SU-DHL-6 (cell line): Measurements from ENCODE around the gene HTR3B.

Experiments used
- H2AFZ ChIP-seq: fragments of 200-600 bp; sonication (generic); 2 replicates; pipeline ENCODE4 v1.6.1; 2014; ENCODE audit warnings: low read depth, mild to moderate bottlenecking, moderate library complexity, mixed read lengths, antibody characterized with exemption, low read length; ENCODE audit not compliant: severe bottlenecking
- H3F3A ChIP-seq: fragments of 200-600 bp; shearing (Covaris generic); 2 replicates; pipeline ENCODE4 v1.6.0; 2016; ENCODE audit warnings: antibody characterized with exemption, mild to moderate bottlenecking; ENCODE audit not compliant: insufficient read depth
- H3K27ac ChIP-seq: fragments of 200-600 bp; sonication (generic); 2 replicates; pipeline ENCODE4 v1.5.1; 2016; ENCODE audit warnings: low read depth, mild to moderate bottlenecking, low read length, moderate library complexity, mixed read lengths
- H3K27me3 ChIP-seq: fragments of 200-600 bp; sonication (generic), shearing (Covaris generic); 2 replicates; pipeline ENCODE4 v1.6.0; 2014; ENCODE audit warnings: mild to moderate bottlenecking, low read length
- H3K36me3 ChIP-seq: fragments of 200-600 bp; sonication (generic); 2 replicates; pipeline ENCODE4 v1.6.1; 2014; ENCODE audit warnings: mild to moderate bottlenecking, low read length, mixed read lengths
- H3K4me2 ChIP-seq: fragments of 300-600, 200-600 bp; shearing (Covaris generic), sonication (generic); 2 replicates; pipeline ENCODE4 v1.6.0; 2014; ENCODE audit warnings: low read length, low read depth, mild to moderate bottlenecking; ENCODE audit not compliant: poor library complexity, severe bottlenecking
- H3K4me3 ChIP-seq: fragments of 200-600 bp; sonication (generic); 2 replicates; pipeline ENCODE4 v1.5.1; 2014; ENCODE audit warnings: antibody characterized with exemption, low read length, mild to moderate bottlenecking, mixed read lengths; ENCODE audit not compliant: insufficient read depth, poor library complexity, severe bottlenecking
- H3K79me2 ChIP-seq: fragments of 200-600 bp; sonication (generic); 2 replicates; pipeline ENCODE4 v1.6.1; 2014; ENCODE audit warnings: mild to moderate bottlenecking, low read length, moderate library complexity; ENCODE audit not compliant: insufficient read depth
- H3K9ac ChIP-seq: fragments of 200-600 bp; sonication (generic); 2 replicates; pipeline ENCODE4 v1.7.0; 2014; ENCODE audit warnings: mild to moderate bottlenecking, low read length
- H3K9me2 ChIP-seq: fragments of 200-600 bp; sonication (generic); replicated peaks from 2 replicates; pipeline ENCODE4 v1.6.1; 2014; ENCODE audit warnings: low read length; ENCODE audit not compliant: insufficient read depth
- H3K9me3 ChIP-seq: fragments of 200-600 bp; sonication (generic); 2 replicates; pipeline ENCODE4 v1.6.1; 2014; ENCODE audit warnings: low read length, mixed read lengths; ENCODE audit not compliant: insufficient read depth
- H4K20me1 ChIP-seq: fragments of 200-600 bp; sonication (generic); 2 replicates; pipeline ENCODE4 v1.6.1; 2014; ENCODE audit warnings: low read depth, mild to moderate bottlenecking, antibody characterized with exemption, low read length, moderate library complexity, mixed read lengths
- CTCF ChIP-seq: fragments of 200-600 bp; sonication (generic); IDR thresholded peaks from one replicate; pipeline ENCODE4 v1.5.1; 2017; ENCODE audit warnings: antibody characterized with exemption, mild to moderate bottlenecking, low read length, moderate library complexity; ENCODE audit not compliant: insufficient read depth, poor library complexity, severe bottlenecking
- EZH2phosphoT487 ChIP-seq: fragments of 200-600 bp; sonication (generic), shearing (Covaris generic); conservative IDR thresholded peaks from 2 replicates; pipeline ENCODE4 v1.6.1; 2018; ENCODE audit warnings: mild to moderate bottlenecking, antibody characterized with exemption, low read length, moderate library complexity, mixed read lengths

Gene HTR3B

GRCh38 chr11:113906038-113906437 is 1.4 kb downstream of the HTR3B start:
- Histone ChIP-seq H3K36me3 (no peaks in the 10 kb centered on the region), H3K4me3 (no peak overlapping the region), H4K20me1 (no peaks in the 10 kb centered on the region), H3F3A (no peaks in the 10 kb centered on the region), H3K27me3 (no peaks in the 10 kb centered on the region), H3K9me3 (no peaks in the 10 kb centered on the region), H3K79me2 (no peaks in the 10 kb centered on the region), H3K4me2 (no peak overlapping the region), H3K9me2 (no peaks in the 10 kb centered on the region), H3K9ac (no peak overlapping the region), H3K27ac (no peak overlapping the region), H2AFZ (no peak overlapping the region)
- TF ChIP-seq CTCF (no peak), EZH2phosphoT487 (no peak)

- no peak overlapping the region for H3K4me3 ChIP-seq
- no peak overlapping the region for H3K4me2 ChIP-seq
- TF ChIP-seq CTCF: no peak
- no peak for TF ChIP-seq EZH2phosphoT487
- no peak overlapping the region for H3K9ac ChIP-seq
- H3K79me2 ChIP-seq: no peaks in the 10 kb centered on the region
- H3K9me2 ChIP-seq: no peaks in the 10 kb centered on the region
- H4K20me1 ChIP-seq: no peaks in the 10 kb centered on the region
- no peaks in the 10 kb centered on the region for H3F3A ChIP-seq
- no peak overlapping the region for H3K27ac ChIP-seq
- H2AFZ ChIP-seq: no peak overlapping the region
- no peaks in the 10 kb centered on the region for H3K9me3 ChIP-seq
- no peaks in the 10 kb centered on the region for H3K27me3 ChIP-seq
- H3K36me3 ChIP-seq: no peaks in the 10 kb centered on the region
These were observed 1.9 kb downstream of the HTR3B start for GRCh38 chr11:113906516-113906915.

- Histone ChIP-seq H3K79me2 (no peaks in the 10 kb centered on the region), H3K4me2 (no peak overlapping the region), H3K27me3 (no peaks in the 10 kb centered on the region), H2AFZ (no peak overlapping the region), H3K27ac (no peak overlapping the region), H4K20me1 (no peaks in the 10 kb centered on the region), H3K9me2 (no peaks in the 10 kb centered on the region), H3K9ac (no peak overlapping the region), H3K4me3 (no peak overlapping the region), H3K36me3 (no peaks in the 10 kb centered on the region), H3F3A (no peaks in the 10 kb centered on the region), H3K9me3 (no peaks in the 10 kb centered on the region)
- TF ChIP-seq CTCF: no peak
- TF ChIP-seq EZH2phosphoT487: no peak
These were observed 2.6 kb downstream of the HTR3B start for GRCh38 chr11:113907152-113907551.

- H3F3A ChIP-seq: no peaks in the 10 kb centered on the region
- H3K9me2 ChIP-seq: no peaks in the 10 kb centered on the region
- H3K9ac ChIP-seq: no peak overlapping the region
- no peak overlapping the region for H3K4me3 ChIP-seq
- TF ChIP-seq CTCF (no peak), EZH2phosphoT487 (no peak)
- no peaks in the 10 kb centered on the region for H3K79me2 ChIP-seq
- no peak overlapping the region for H3K27ac ChIP-seq
- H3K36me3 ChIP-seq: no peaks in the 10 kb centered on the region
- no peaks in the 10 kb centered on the region for H3K9me3 ChIP-seq
- H2AFZ ChIP-seq: no peak overlapping the region
- H3K27me3 ChIP-seq: no peaks in the 10 kb centered on the region
- H3K4me2 ChIP-seq: no peak overlapping the region
- H4K20me1 ChIP-seq: no peaks in the 10 kb centered on the region
These were observed 3.1 kb downstream of the HTR3B start for GRCh38 chr11:113907681-113908080.
